K562 (cell line): Measurements from ENCODE around the gene GABRD. TPM values are rescaled to one million over a fixed set of nuclear protein-coding genes. Genes with fewer than 3 reads are reported as not detected.

Experiments
- ARHGAP35 ChIP-seq: fragments of 450-650 bp; IDR thresholded peaks from 2 replicates; pipeline ENCODE4 v1.6.1; 2018; ENCODE audit not compliant: partially characterized antibody
- ATF7 ChIP-seq: fragments of 450-650 bp; IDR thresholded peaks from 2 replicates; pipeline ENCODE4 v1.7.1; 2014; ENCODE audit warnings: mild to moderate bottlenecking, moderate library complexity
- CREM ChIP-seq: IDR thresholded peaks from 2 replicates; pipeline ENCODE4 v1.6.1; 2014; ENCODE audit warnings: antibody characterized with exemption, low read depth
- EGR1 ChIP-seq: fragments of 450-650 bp; conservative IDR thresholded peaks from 2 replicates; pipeline ENCODE4 v1.6.1; 2017; ENCODE audit warnings: mild to moderate bottlenecking
- ERF ChIP-seq: fragments of 450-650 bp; formaldehyde crosslinking; IDR thresholded peaks from 2 replicates; pipeline ENCODE4 v1.4.0; 2020; ENCODE audit warnings: mild to moderate bottlenecking, mixed read lengths
- HMBOX1 ChIP-seq: sonication (generic); IDR thresholded peaks from 2 replicates; pipeline ENCODE4 v1.6.1; 2016
- MEIS2 ChIP-seq: fragments of 450-650 bp; IDR thresholded peaks from 2 replicates; pipeline ENCODE4 v1.6.1; 2014; ENCODE audit warnings: mild to moderate bottlenecking; ENCODE audit not compliant: partially characterized antibody
- NR4A1 ChIP-seq, 2 experiments: fragments of 250-450 bp in 1 of 2; fragments of 450-650 bp in 1 of 2; sonication (Bioruptor Pico) in 1 of 2; IDR thresholded peaks; 2 replicates each; pipeline versions ENCODE4 v1.4.0 to v1.6.1; 2016 to 2020; ENCODE audit warnings: mild to moderate bottlenecking in 2 of 2, missing compliant biosample characterization in 1 of 2, missing genetic modification characterization in 1 of 2, moderate library complexity in 1 of 2
- PCBP2 ChIP-seq: fragments of 200-400 bp; formaldehyde crosslinking; IDR thresholded peaks from 2 replicates; pipeline ENCODE4 v1.6.1; 2018; ENCODE audit warnings: low read length, low read depth, mild to moderate bottlenecking, moderate library complexity; ENCODE audit not compliant: poor library complexity, severe bottlenecking
- SRF ChIP-seq, 2 experiments: fragments of 250-450, 450-650 bp in 1 of 2; sonication (Bioruptor Pico) in 1 of 2; sonication (generic) in 1 of 2; formaldehyde crosslinking; IDR thresholded peaks; 2 replicates each; pipeline versions ENCODE4 v1.5.0 to v1.5.1; 2020 to 2022; ENCODE audit warnings: mild to moderate bottlenecking in 1 of 2, missing genetic modification reagents in 1 of 2
- TCF3 ChIP-seq: sonication (generic); formaldehyde crosslinking; IDR thresholded peaks from 2 replicates; pipeline ENCODE4 v1.4.0; 2020; ENCODE audit warnings: mild to moderate bottlenecking, missing genetic modification reagents
- XRCC5 ChIP-seq: fragments of 200-400 bp; formaldehyde crosslinking; IDR thresholded peaks from 2 replicates; pipeline ENCODE4 v1.6.1; 2017; ENCODE audit warnings: low read depth, mild to moderate bottlenecking, low read length
- ZFP36 ChIP-seq: fragments of 150-350 bp; IDR thresholded peaks from 2 replicates; pipeline ENCODE4 v1.6.1; 2018; ENCODE audit warnings: low read length, low read depth; ENCODE audit not compliant: partially characterized antibody
- ZNF175 ChIP-seq: fragments of 200-800 bp; sonication (Bioruptor generic); IDR thresholded peaks from 2 replicates; pipeline ENCODE4 v1.6.1; 2016; ENCODE audit warnings: low read depth, mild to moderate bottlenecking, missing genetic modification characterization, missing compliant biosample characterization
- polyA plus RNA-seq, 8 experiments: library from polyadenylated mRNA; depleted of rRNA in 4 of 8; stranded (reverse) in 5 of 8; unstranded in 3 of 8; fragments of >200 nt; fragmentation: Nextera tagmentation in 2 of 8; fragmentation: Illumina TruSeq in 1 of 8; extraction: Ambion mirVana in 2 of 8; extraction: Trizol in 1 of 8; gene quantifications; 2 replicates each; pipeline versions ENCODE4 v1.2.1 to v1.2.3, GENCODE V29; 2011 to 2014; ENCODE audit warnings: inconsistent platforms in 1 of 8, missing spikeins in 1 of 8
- total RNA-seq, 7 experiments: library from RNA; depleted of rRNA in 6 of 7; stranded (reverse); fragments of >200 nt in 6 of 7; fragmentation: Illumina TruSeq in 2 of 7; extraction: Trizol in 2 of 7; gene quantifications; 2 replicates each; pipeline versions ENCODE4 v1.2.1 to v1.2.3, GENCODE V29; 2011 to 2021; ENCODE audit warnings: low replicate concordance in 1 of 7
- TF ChIP-seq, protein P1 (sequence below): sonication (generic); formaldehyde crosslinking; IDR thresholded peaks from 2 replicates; pipeline ENCODE4 v1.8.0; 2022; ENCODE audit warnings: missing genetic modification reagents, mild to moderate bottlenecking, moderate library complexity, borderline replicate concordance
- TF ChIP-seq, protein P2 (sequence below): sonication (generic); formaldehyde crosslinking; IDR thresholded peaks from 2 replicates; pipeline ENCODE4 v1.8.1; 2023; ENCODE audit warnings: mild to moderate bottlenecking, missing genetic modification reagents, moderate library complexity
- TF ChIP-seq, protein P3 (sequence below): fragments of 250-450 bp; sonication (Bioruptor Pico); IDR thresholded peaks from 2 replicates; pipeline ENCODE4 v1.5.0; 2020; ENCODE audit warnings: mild to moderate bottlenecking, borderline replicate concordance
- TF ChIP-seq, protein P4 (sequence below), 2 experiments: fragments of 450-650 bp in 1 of 2; sonication (generic) in 1 of 2; formaldehyde crosslinking in 1 of 2; IDR thresholded peaks in 1 of 2; conservative IDR thresholded peaks in 1 of 2; 2 replicates each; pipeline versions ENCODE4 v1.6.1 to v1.8.1; 2016 to 2023; ENCODE audit warnings: mild to moderate bottlenecking in 2 of 2, moderate library complexity in 2 of 2, inconsistent platforms in 1 of 2, missing genetic modification reagents in 1 of 2

GABRD gene
- total and polyA plus RNA-seq, 9 of the 15 experiments (the other 6 are each of a cell fraction or from before 2014, with no cell fraction given): 0.07 TPM; not detected in 8

DNA sequence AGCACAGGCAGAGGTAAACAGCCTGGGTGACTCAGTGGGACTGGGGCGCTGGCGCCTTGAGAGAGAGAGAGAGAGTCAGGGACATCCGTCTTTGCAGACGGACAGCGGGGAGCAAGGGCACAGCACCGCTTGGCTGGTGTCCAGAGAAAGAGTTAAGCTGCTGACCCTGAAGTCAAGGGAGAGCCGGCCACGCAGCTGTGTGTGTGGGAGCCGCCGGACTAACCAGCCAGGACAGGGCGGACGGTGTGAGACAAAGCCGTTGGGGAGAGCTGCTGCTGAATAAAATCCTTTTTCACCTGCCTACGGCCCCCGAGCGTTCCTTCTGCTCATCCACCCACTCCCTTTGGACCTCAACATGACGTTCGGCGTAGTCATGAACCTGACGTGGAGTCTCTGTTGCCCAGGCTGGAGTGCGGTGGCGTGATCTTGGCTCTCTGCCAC lies 30.0 kb upstream of the GABRD start (continued):
- TF ChIP-seq ARHGAP35 (no peak), PCBP2 (no peak), ATF7 (0 out of 2 replicates have a peak, but pooled peaks have one; percentile 16), ZFP36 (no peak), ZNF175 (CRISPR knock-in tag) (0 out of 2 replicates have a peak, but pooled peaks have one; percentile 20), HMBOX1 (peak; percentile 46), TCF3 (no peak), NR4A1 (CRISPR knock-in tag; IDR thresholded peaks at IDR 0.05) (0 out of 2 replicates have a peak, but pooled peaks have one; percentile 50), NR4A1 (tag; IDR thresholded peaks at IDR 0.05) (no peak), MEIS2 (peak; percentile 52), EGR1 (peak; percentile 77), CREM (peak; percentile 79; the same call in 1 of the 2 replicates), ERF (0 out of 2 replicates have a peak, but pooled peaks have one; percentile 46), SRF (CRISPR knock-in tag; IDR thresholded peaks at IDR 0.05) (peak in 1 of 2 experiments; percentile 19; a peak in 1 of 4 replicates), XRCC5 (no peak)
- TF ChIP-seq, protein P1, sequence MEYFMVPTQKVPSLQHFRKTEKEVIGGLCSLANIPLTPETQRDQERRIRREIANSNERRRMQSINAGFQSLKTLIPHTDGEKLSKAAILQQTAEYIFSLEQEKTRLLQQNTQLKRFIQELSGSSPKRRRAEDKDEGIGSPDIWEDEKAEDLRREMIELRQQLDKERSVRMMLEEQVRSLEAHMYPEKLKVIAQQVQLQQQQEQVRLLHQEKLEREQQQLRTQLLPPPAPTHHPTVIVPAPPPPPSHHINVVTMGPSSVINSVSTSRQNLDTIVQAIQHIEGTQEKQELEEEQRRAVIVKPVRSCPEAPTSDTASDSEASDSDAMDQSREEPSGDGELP (CRISPR knock-in tag): peak; percentile 82
- TF ChIP-seq, protein P2, sequence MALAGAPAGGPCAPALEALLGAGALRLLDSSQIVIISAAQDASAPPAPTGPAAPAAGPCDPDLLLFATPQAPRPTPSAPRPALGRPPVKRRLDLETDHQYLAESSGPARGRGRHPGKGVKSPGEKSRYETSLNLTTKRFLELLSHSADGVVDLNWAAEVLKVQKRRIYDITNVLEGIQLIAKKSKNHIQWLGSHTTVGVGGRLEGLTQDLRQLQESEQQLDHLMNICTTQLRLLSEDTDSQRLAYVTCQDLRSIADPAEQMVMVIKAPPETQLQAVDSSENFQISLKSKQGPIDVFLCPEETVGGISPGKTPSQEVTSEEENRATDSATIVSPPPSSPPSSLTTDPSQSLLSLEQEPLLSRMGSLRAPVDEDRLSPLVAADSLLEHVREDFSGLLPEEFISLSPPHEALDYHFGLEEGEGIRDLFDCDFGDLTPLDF (CRISPR knock-in tag): no peak
- TF ChIP-seq, protein P3, sequence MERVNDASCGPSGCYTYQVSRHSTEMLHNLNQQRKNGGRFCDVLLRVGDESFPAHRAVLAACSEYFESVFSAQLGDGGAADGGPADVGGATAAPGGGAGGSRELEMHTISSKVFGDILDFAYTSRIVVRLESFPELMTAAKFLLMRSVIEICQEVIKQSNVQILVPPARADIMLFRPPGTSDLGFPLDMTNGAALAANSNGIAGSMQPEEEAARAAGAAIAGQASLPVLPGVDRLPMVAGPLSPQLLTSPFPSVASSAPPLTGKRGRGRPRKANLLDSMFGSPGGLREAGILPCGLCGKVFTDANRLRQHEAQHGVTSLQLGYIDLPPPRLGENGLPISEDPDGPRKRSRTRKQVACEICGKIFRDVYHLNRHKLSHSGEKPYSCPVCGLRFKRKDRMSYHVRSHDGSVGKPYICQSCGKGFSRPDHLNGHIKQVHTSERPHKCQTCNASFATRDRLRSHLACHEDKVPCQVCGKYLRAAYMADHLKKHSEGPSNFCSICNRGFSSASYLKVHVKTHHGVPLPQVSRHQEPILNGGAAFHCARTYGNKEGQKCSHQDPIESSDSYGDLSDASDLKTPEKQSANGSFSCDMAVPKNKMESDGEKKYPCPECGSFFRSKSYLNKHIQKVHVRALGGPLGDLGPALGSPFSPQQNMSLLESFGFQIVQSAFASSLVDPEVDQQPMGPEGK: no peak
- TF ChIP-seq, protein P4, sequence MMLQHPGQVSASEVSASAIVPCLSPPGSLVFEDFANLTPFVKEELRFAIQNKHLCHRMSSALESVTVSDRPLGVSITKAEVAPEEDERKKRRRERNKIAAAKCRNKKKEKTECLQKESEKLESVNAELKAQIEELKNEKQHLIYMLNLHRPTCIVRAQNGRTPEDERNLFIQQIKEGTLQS (IDR thresholded peaks at IDR 0.05): peak; percentile 32; the same call in 1 of the 2 replicates
- TF ChIP-seq, protein P4 (CRISPR knock-in tag; conservative IDR thresholded peaks at IDR 0.05): no peak
